Subcutaneous adipose tissue (tissue), 4 donors: Measurements from ENCODE around the gene TNFAIP8L2. TPM values are rescaled to one million over a fixed set of nuclear protein-coding genes. Genes with fewer than 3 reads are reported as not detected.

ENCODE experiments used
- total RNA-seq, 4 donors: library from RNA; depleted of rRNA; stranded (reverse); fragments of >200 nt; gene quantifications; one replicate each; pipeline ENCODE4 v1.1.0, GENCODE V29; 2016
- TF ChIP-seq, protein P1 (sequence below): fragments of 450-650 bp; IDR thresholded peaks from one replicate; pipeline ENCODE4 v1.5.1; 2016; ENCODE audit warnings: low read depth, mild to moderate bottlenecking, control low read depth, antibody characterized with exemption, moderate library complexity

Gene TNFAIP8L2
- total RNA-seq, 4 donors from 2014 or later: 5.7 to 30.9 (median 11.5) TPM

DNA sequence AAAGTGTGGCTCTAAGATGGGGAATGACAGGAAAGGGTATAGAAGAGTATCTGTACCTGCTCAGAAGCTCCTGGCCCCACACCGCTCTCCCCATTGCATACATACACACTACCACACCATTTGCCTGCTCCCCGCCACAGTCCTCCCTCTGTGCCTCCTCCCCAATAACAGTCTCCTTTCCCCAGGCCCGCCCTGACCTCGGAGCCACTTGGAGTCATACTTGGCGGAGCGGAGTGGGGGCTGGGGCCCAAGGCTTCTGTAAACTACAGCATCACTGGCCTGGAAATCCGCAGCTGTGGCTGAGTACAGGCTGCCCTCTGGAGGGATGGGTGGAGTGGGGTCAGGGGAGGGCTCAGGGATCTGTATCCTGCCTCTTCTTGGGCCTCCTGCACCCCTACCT is 18.7 kb upstream of the TNFAIP8L2 start:
- TF ChIP-seq, protein P1, sequence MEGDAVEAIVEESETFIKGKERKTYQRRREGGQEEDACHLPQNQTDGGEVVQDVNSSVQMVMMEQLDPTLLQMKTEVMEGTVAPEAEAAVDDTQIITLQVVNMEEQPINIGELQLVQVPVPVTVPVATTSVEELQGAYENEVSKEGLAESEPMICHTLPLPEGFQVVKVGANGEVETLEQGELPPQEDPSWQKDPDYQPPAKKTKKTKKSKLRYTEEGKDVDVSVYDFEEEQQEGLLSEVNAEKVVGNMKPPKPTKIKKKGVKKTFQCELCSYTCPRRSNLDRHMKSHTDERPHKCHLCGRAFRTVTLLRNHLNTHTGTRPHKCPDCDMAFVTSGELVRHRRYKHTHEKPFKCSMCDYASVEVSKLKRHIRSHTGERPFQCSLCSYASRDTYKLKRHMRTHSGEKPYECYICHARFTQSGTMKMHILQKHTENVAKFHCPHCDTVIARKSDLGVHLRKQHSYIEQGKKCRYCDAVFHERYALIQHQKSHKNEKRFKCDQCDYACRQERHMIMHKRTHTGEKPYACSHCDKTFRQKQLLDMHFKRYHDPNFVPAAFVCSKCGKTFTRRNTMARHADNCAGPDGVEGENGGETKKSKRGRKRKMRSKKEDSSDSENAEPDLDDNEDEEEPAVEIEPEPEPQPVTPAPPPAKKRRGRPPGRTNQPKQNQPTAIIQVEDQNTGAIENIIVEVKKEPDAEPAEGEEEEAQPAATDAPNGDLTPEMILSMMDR: no peak

DNA sequence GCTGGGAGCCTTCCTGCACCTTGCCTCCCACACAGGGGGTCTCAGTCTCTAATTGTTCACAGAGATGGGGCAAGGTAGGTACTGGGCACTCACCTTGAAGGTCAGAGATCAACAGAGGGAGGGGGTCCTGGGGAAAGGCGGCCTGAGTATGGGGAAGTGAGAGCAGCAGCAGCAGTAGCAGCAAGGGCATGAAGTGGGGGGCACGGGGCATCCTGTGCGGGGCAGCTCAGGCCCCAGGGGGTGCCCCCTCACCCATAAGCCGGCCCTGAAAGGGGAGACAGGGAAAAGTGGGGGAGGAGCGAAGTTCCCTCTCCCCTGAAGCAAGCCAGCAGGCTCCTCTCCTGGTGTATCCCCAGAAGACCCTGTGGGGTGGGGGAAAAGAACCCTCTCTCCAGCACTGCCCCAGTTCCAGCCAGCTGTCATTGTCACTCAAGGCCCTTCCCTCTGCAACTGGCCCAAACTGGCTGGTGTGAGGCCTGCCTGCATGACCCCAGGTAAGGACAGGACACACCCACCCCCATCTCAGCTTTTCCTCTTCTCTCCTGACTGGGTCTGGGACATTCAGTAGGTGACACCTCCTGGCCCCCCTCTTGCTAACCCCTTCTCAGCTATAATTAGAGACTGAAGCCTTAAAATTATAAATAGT is 13.9 kb upstream of the TNFAIP8L2 start:
- TF ChIP-seq, protein P1: no peak

DNA sequence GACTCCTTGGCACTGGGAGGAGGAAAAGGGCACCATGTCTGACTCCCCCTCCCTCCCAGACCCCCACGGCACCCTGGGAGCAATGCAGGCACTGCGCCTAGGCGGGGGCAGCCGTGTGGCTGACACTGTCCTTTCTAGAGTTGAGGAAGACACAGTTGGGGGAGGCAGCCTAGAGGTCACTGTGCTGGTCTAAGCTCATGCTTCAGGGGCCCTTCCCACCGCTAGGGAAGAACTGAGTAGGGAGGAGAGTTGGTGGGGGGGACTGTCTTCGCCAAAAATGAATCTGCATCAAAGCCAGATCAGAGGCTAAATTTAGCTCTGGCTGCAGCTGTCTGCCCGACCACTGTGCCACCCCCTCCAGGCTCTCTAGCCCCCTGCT is 13.4 kb upstream of the TNFAIP8L2 start:
- TF ChIP-seq, protein P1: no peak

DNA sequence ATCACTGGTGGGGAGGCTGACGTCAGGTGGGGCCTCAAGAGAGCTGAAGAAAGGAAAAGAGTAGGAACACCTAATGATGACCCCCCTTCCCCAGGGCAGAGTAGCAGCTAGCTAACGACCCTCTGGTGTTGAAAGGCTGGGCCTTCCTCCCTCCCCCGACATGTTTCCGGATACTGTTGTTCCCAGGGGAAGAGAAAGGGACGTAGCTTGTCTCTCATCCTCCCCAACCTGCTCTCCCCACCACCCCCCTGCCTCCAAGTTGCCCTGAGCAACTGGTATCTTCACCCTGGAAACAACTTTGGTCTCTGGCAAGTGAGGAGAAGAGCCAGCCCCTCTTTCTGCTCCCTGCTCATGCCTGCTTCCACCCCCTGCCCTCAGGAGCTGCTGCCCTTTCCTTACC is 12.5 kb upstream of the TNFAIP8L2 start:
- TF ChIP-seq, protein P1: no peak

DNA sequence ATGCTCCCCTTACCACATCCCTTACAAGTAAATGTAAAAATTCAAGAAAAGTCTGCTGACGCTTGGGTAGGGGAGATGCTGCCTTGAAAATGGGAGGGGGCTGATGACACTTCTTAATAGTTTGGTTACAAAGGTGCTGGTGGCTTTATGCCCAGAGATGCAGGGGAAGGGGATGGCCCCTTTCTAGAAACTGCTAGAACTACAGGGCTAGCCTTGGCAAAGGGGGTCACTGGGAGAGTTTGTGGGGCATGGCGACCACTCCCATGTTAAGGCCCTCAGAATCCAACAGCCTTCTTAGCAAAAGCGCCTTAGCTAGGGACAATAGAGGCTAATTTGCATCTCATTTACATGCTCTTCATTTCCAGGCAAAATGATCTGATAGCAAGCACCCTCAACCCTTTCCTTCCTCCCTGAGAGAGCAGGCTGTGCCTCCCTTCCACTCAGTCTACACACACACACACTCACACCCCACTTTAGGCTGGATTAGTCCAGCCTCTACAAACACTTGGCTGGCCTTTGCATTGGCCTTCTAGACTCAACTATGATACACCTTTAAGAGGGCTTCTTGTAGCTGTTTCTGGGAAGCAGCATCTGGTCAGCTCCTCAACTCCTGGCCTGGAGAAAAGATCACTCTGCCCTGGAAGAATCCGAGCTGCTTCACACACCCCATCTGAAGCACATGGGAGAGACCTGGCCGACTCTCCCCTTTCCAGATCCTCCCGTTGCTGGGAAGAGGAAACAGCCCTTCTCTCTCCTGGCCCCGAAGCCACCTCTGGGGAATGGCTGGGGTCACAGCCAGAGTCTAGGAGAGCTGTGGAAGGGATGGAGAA is 11.8 kb upstream of the TNFAIP8L2 start:
- TF ChIP-seq, protein P1: no peak

DNA sequence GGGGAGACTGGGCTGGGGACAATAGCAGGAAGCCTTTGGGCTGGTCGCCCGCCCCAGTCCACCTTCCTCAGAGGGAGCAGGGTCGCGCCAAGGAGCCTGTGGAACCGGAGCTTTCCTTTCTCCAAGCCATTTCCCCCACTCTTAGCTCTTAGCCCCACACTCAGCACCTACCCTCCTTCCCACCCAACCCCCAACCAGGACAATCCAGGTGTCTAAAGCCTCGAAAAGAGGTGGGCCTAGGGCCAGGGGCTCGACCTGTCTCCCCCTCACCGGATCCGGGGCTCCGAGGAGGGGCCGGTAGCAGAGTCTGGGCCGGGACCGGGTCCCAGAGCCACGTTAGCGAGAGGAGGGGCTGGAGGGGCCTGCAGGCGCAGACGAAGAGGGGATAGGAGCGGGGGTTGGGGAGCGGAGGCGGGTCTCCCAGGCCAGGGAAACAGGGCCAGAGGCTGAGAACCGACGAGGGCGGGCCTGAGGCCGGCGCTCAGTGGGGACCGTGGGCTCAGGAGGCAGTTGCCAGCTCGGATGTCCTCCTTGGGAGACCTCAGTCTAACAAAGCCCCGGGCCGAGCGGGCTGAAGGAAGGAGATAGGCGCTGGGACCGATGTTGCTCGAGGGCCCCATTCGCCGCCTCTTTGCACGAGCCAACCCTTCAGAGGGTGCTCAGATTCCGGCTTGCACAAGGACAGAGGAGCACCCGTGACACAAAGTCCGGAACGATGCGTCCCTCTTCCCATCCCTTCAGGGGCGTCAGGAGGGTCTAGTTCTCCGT is 11.0 kb upstream of the TNFAIP8L2 start:
- TF ChIP-seq, protein P1: no peak

DNA sequence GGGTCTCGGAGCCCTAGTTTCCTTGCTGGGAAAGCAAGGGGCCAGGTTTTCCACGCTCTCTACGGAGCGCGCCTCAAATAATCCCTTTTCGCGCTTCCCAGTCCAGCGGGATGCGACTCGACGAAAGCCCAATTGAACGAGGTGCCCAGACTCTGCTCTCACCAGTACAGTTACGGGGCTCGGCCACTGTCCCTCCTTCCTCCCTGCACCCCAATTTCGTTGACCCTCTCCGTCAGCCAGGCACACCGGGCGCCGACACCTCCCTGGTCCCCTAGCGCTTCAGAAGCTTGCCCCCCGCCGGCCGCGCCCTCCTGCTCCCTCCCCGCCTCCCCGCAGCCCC is 10.4 kb upstream of the TNFAIP8L2 start:
- TF ChIP-seq, protein P1: no peak
